HCT116 (cell line): ENCODE results near the gene RGS8. TPM values are rescaled to one million over a fixed set of nuclear protein-coding genes. Genes with fewer than 3 reads are reported as not detected.

Experiments used
- ATAC-seq: fragments of 200-7000 bp; cut with Tn5 transposase; 2 replicates; pipeline ENCODE4 v1.9.1; 2020; ENCODE audit warnings: mild to moderate bottlenecking, moderate library complexity
- BruUV-seq: library from RNA; stranded (reverse); fragments of 400-500 nt; replicated peaks from 2 replicates; lab custom pipeline; 2021; lab: Mats Ljungman, UMichigan
- CTCF ChIA-PET: fragments of 300-600 bp; sonication (Branson Sonifier 250); formaldehyde crosslinking; loops from one replicate; lab custom pipeline; 2021; ENCODE audit warnings: antibody characterized with exemption; lab: Charles Lee
- POLR2A ChIA-PET: fragments of 300-600, 350-600 bp; sonication (Branson Sonifier 250); formaldehyde crosslinking; loops from one replicate; lab custom pipeline; 2021; ENCODE audit warnings: antibody characterized with exemption; lab: Charles Lee
- RAD21 ChIA-PET, 2 experiments: fragments of 300-600 bp; sonication (Branson Sonifier 250); formaldehyde crosslinking; loops; one replicate each; lab custom pipeline; 2023; ENCODE audit warnings: low total read pairs in 2 of 2; ENCODE audit not compliant: uncharacterized antibody in 2 of 2, unreplicated experiment in 2 of 2, low non-redundant PET in 1 of 2; lab: Charles Lee
- DNase-seq: peaks from one replicate; pipeline ENCODE4 v3.0.0-alpha.2; 2010; ENCODE audit warnings: low read depth, low spot score
- H2AFZ ChIP-seq: fragments of 200-600 bp; shearing (Covaris generic), sonication (generic); 2 replicates; pipeline ENCODE4 v1.6.1; 2017; ENCODE audit warnings: low read depth, mixed run types, mixed read lengths, antibody characterized with exemption, low read length; ENCODE audit not compliant: poor library complexity, severe bottlenecking
- H3K27ac ChIP-seq: 2 replicates; pipeline ENCODE4 v1.5.1; 2012; ENCODE audit warnings: low read depth, low read length
- H3K27me3 ChIP-seq: fragments of 200-600 bp; sonication (generic); 2 replicates; pipeline ENCODE4 v1.6.1; 2016; ENCODE audit warnings: mixed run types, low read length, mixed read lengths; ENCODE audit not compliant: insufficient read depth
- H3K36me3 ChIP-seq, 2 experiments: fragments of 200-500 bp in 1 of 2; fragments of 200-600 bp in 1 of 2; sonication (Bioruptor generic) in 1 of 2; sonication (generic) in 1 of 2; 2 replicates each; pipeline versions ENCODE4 v1.5.1 to v1.6.1; 2014 to 2016; ENCODE audit warnings: low read length in 2 of 2, inconsistent platforms in 1 of 2, mixed read lengths in 1 of 2, mixed run types in 1 of 2; ENCODE audit not compliant: insufficient read depth in 2 of 2, control insufficient read depth in 1 of 2
- H3K4me1 ChIP-seq, 2 experiments: fragments of 200-600 bp in 1 of 2; sonication (generic) in 1 of 2; 2 replicates each; pipeline versions ENCODE4 v1.5.1 to v1.6.1; 2012 to 2017; ENCODE audit warnings: low read length in 2 of 2, inconsistent platforms in 1 of 2, mild to moderate bottlenecking in 1 of 2, mixed read lengths in 1 of 2, mixed run types in 1 of 2, moderate library complexity in 1 of 2; ENCODE audit not compliant: insufficient read depth in 2 of 2, control insufficient read depth in 1 of 2
- H3K4me2 ChIP-seq: fragments of 200-600 bp; sonication (generic); 2 replicates; pipeline ENCODE4 v1.6.1; 2017; ENCODE audit warnings: mixed run types, low read length, mixed read lengths
- H3K4me3 ChIP-seq, 2 experiments: fragments of 200-600 bp in 1 of 2; sonication (generic) in 1 of 2; replicated peaks in 1 of 2; 2 replicates each; pipeline ENCODE4 v1.5.1; 2011 to 2016; ENCODE audit warnings: low read length in 2 of 2, control low read depth in 1 of 2, low read depth in 1 of 2, mild to moderate bottlenecking in 1 of 2, mixed read lengths in 1 of 2, mixed run types in 1 of 2
- H3K79me2 ChIP-seq: fragments of 200-600 bp; sonication (generic); 2 replicates; pipeline ENCODE4 v1.6.1; 2017; ENCODE audit warnings: mild to moderate bottlenecking, mixed run types, low read length, moderate library complexity, mixed read lengths; ENCODE audit not compliant: insufficient read depth
- H3K9ac ChIP-seq: fragments of 200-600 bp; sonication (generic); 2 replicates; pipeline ENCODE4 v1.6.1; 2016; ENCODE audit warnings: low read length, mixed read lengths
- H3K9me2 ChIP-seq: fragments of 200-600 bp; sonication (generic), shearing (Covaris generic); 2 replicates; pipeline ENCODE4 v1.6.1; 2017; ENCODE audit warnings: mixed run types, mild to moderate bottlenecking, moderate library complexity; ENCODE audit not compliant: insufficient read depth
- H3K9me3 ChIP-seq, 2 experiments: fragments of 200-500 bp in 1 of 2; fragments of 200-600 bp in 1 of 2; sonication (Bioruptor generic) in 1 of 2; sonication (generic) in 1 of 2; 2 replicates each; pipeline ENCODE4 v1.6.1; 2014 to 2017; ENCODE audit warnings: low read length in 2 of 2, mixed read lengths in 2 of 2, inconsistent platforms in 1 of 2, low read depth in 1 of 2, mild to moderate bottlenecking in 1 of 2, mixed run types in 1 of 2, moderate library complexity in 1 of 2; ENCODE audit not compliant: control insufficient read depth in 1 of 2, insufficient read depth in 1 of 2
- H4K20me1 ChIP-seq: fragments of 200-600 bp; sonication (generic), shearing (Covaris generic); 2 replicates; pipeline ENCODE4 v1.6.1; 2017; ENCODE audit warnings: mixed run types, mild to moderate bottlenecking, moderate library complexity; ENCODE audit not compliant: insufficient read depth
- CBX3 ChIP-seq: IDR thresholded peaks from 2 replicates; pipeline ENCODE4 v1.6.1; 2012; ENCODE audit warnings: low read depth
- EGR1 ChIP-seq: IDR thresholded peaks from 2 replicates; pipeline ENCODE4 v1.6.1; 2012; ENCODE audit warnings: low read depth
- ELF1 ChIP-seq: IDR thresholded peaks from 2 replicates; pipeline ENCODE4 v1.6.1; 2012; ENCODE audit warnings: low read depth, borderline replicate concordance
- EZH2phosphoT487 ChIP-seq: fragments of 200-600 bp; IDR thresholded peaks from 2 replicates; pipeline ENCODE4 v1.6.1; 2018; ENCODE audit warnings: antibody characterized with exemption, borderline replicate concordance
- FOSL1 ChIP-seq: IDR thresholded peaks from 2 replicates; pipeline ENCODE4 v1.6.1; 2012; ENCODE audit warnings: low read depth
- RAD21 ChIP-seq: IDR thresholded peaks from 2 replicates; pipeline ENCODE4 v1.6.1; 2012; ENCODE audit warnings: low read depth, mild to moderate bottlenecking
- SP1 ChIP-seq: IDR thresholded peaks from 2 replicates; pipeline ENCODE4 v1.6.1; 2012; ENCODE audit warnings: low read depth
- YY1 ChIP-seq: IDR thresholded peaks from 2 replicates; pipeline ENCODE4 v1.6.1; 2011; ENCODE audit warnings: low read length, low read depth, moderate library complexity, mild to moderate bottlenecking; ENCODE audit not compliant: insufficient replicate concordance; ENCODE audit errors: extremely low read depth
- ZBTB33 ChIP-seq: IDR thresholded peaks from 2 replicates; pipeline ENCODE4 v1.6.1; 2011; ENCODE audit warnings: mild to moderate bottlenecking, low read length, moderate library complexity; ENCODE audit not compliant: insufficient replicate concordance; ENCODE audit errors: extremely low read depth
- ZFX ChIP-seq: fragments of 450-650 bp; IDR thresholded peaks from 2 replicates; pipeline ENCODE4 v1.6.1; 2017
- ZNF274 ChIP-seq: fragments of 200-500 bp; sonication (Bioruptor generic); IDR thresholded peaks from 2 replicates; pipeline ENCODE4 v1.6.1; 2014; ENCODE audit warnings: mild to moderate bottlenecking, low read depth, low read length, inconsistent platforms
- intact Hi-C: fragments of 100-400 bp; cut with micrococcal nuclease; formaldehyde crosslinking; loops from 2 replicates; pipeline ENCODE4 v1.10.0; 2022
- total RNA-seq: library from RNA; stranded (reverse); gene quantifications from one replicate; pipeline ENCODE4 v1.2.1, GENCODE V29; 2021; ENCODE audit not compliant: unreplicated experiment
- TF ChIP-seq, protein P1 (sequence below): IDR thresholded peaks from 2 replicates; pipeline ENCODE4 v1.6.1; 2012
- TF ChIP-seq, protein P2 (sequence below): IDR thresholded peaks from 2 replicates; pipeline ENCODE4 v1.6.1; 2012; ENCODE audit warnings: low read depth

Gene RGS8
- total RNA-seq, 1 experiment from 2014 or later, result not detected

- Histone ChIP-seq H3K9me2 (no peaks in the 10 kb centered on the region), H2AFZ (no peak overlapping the region)
- CTCF ChIA-PET, result no interaction called here
- ATAC-seq, result no peak
- RAD21 ChIA-PET, result no interaction called here
- no peak for TF ChIP-seq EGR1
- TF ChIP-seq FOSL1, result no peak
- TF ChIP-seq YY1, result no peak
- TF ChIP-seq ZNF274, result no peak
- no peak for TF ChIP-seq EZH2phosphoT487
- no peak for TF ChIP-seq RAD21
- TF ChIP-seq SP1, result no peak
- no peak for TF ChIP-seq ELF1
- TF ChIP-seq, protein P1, sequence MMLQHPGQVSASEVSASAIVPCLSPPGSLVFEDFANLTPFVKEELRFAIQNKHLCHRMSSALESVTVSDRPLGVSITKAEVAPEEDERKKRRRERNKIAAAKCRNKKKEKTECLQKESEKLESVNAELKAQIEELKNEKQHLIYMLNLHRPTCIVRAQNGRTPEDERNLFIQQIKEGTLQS, result no peak
- TF ChIP-seq, all 23 proteins: peak for 0
- Histone ChIP-seq H3K4me1 (no peaks in the 10 kb centered on the region), H3K27me3 (no peaks in the 10 kb centered on the region), H3K79me2 (no peaks in the 10 kb centered on the region), H3K4me3 (no peak overlapping the region), H3K27ac (no peak overlapping the region), H4K20me1 (no peaks in the 10 kb centered on the region), H3K9me3 (no peaks in the 10 kb centered on the region), H3K4me2 (no peak overlapping the region), H3K9ac (no peak overlapping the region), H3K36me3 (no peaks in the 10 kb centered on the region)
- POLR2A ChIA-PET, result no interaction called here
- DNase-seq, result no peak
- no TSS peak for BruUV-seq
- intact Hi-C loops, result no loop called here
These were observed 31.5 kb downstream of the RGS8 start for GRCh38 chr1:182652933-182653332.

DNA sequence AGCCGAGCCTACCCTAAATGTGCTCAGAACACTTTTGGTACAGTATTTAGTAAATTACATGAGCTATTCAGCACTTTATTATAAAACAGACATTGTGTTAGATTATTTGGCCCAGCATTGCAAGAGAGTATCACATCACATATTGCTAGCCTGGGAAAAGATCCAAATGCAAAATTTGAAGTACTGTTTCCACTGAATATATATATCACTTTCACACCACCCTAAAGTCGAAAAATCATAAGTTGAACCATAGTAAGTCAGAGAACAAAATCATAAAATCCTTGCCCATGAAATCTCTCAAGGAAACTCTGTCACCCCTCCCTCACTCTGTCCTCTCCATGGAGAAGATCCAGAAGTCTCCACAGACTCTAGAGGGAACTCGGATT is 33.1 kb downstream of the RGS8 start:
- Histone ChIP-seq H3K36me3 (no peaks in the 10 kb centered on the region), H3K9ac (no peak overlapping the region), H3K27ac (no peak overlapping the region), H3K4me2 (no peak overlapping the region), H3K4me3 (no peak overlapping the region), H3K79me2 (no peaks in the 10 kb centered on the region), H3K4me1 (no peaks in the 10 kb centered on the region), H3K9me2 (no peaks in the 10 kb centered on the region)
- intact Hi-C loops, result no loop called here
- BruUV-seq, result no TSS peak
- RAD21 ChIA-PET, result no interaction called here
- CTCF ChIA-PET, result no interaction called here
- no peak for ATAC-seq
- no peak for TF ChIP-seq ZBTB33
- TF ChIP-seq, protein P2, sequence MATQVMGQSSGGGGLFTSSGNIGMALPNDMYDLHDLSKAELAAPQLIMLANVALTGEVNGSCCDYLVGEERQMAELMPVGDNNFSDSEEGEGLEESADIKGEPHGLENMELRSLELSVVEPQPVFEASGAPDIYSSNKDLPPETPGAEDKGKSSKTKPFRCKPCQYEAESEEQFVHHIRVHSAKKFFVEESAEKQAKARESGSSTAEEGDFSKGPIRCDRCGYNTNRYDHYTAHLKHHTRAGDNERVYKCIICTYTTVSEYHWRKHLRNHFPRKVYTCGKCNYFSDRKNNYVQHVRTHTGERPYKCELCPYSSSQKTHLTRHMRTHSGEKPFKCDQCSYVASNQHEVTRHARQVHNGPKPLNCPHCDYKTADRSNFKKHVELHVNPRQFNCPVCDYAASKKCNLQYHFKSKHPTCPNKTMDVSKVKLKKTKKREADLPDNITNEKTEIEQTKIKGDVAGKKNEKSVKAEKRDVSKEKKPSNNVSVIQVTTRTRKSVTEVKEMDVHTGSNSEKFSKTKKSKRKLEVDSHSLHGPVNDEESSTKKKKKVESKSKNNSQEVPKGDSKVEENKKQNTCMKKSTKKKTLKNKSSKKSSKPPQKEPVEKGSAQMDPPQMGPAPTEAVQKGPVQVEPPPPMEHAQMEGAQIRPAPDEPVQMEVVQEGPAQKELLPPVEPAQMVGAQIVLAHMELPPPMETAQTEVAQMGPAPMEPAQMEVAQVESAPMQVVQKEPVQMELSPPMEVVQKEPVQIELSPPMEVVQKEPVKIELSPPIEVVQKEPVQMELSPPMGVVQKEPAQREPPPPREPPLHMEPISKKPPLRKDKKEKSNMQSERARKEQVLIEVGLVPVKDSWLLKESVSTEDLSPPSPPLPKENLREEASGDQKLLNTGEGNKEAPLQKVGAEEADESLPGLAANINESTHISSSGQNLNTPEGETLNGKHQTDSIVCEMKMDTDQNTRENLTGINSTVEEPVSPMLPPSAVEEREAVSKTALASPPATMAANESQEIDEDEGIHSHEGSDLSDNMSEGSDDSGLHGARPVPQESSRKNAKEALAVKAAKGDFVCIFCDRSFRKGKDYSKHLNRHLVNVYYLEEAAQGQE, result no peak
- TF ChIP-seq ZFX, result no peak
- TF ChIP-seq CBX3, result no peak
- TF ChIP-seq, all 23 proteins: peak for 0
- Histone ChIP-seq H2AFZ (no peak overlapping the region), H3K9me3 (no peaks in the 10 kb centered on the region), H4K20me1 (no peaks in the 10 kb centered on the region), H3K27me3 (no peaks in the 10 kb centered on the region)
- no peak for DNase-seq
- POLR2A ChIA-PET, result no interaction called here
